ENCODE data around the gene PRELID3B.

The PRELID3B gene

GRCh38 chr20:59042151-59042795 is at the start of gene PRELID3B:
TSS of gene PRELID3B (minus strand) at chr20:59042786. CDS start at chr20:59042730, 56 bp downstream.
- DNase-seq, result no peak

GRCh38 chr20:59087829-59088433 is 45.3 kb upstream of the PRELID3B start:
- DNase-seq, result peak; percentile 86 to 89

DNA sequence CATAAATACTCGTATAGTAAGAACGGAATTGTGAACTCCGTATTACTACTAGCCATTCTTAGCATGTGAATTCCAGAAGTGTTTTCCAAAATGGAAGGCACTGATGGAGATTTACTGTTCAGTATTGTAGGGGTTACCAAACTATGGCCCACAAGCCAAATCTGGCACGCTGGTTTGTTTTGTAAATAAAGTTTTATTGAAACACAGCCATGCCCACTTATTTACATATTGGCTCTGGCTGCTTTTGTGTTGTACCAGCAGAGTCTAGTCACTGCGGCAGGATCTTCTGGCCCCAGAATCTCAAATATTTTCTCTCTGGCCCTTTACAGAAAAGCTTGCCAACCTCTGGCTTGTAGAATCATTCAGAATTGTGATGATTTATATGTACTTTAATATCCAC is 44.3 kb upstream of the PRELID3B start:
- no peak for DNase-seq

- no peak for DNase-seq
Measured at GRCh38 chr20:59084041-59084850, 41.7 kb upstream of the PRELID3B start.

- DNase-seq, result no peak
Measured at GRCh38 chr20:59082981-59083380, 40.4 kb upstream of the PRELID3B start.

DNA sequence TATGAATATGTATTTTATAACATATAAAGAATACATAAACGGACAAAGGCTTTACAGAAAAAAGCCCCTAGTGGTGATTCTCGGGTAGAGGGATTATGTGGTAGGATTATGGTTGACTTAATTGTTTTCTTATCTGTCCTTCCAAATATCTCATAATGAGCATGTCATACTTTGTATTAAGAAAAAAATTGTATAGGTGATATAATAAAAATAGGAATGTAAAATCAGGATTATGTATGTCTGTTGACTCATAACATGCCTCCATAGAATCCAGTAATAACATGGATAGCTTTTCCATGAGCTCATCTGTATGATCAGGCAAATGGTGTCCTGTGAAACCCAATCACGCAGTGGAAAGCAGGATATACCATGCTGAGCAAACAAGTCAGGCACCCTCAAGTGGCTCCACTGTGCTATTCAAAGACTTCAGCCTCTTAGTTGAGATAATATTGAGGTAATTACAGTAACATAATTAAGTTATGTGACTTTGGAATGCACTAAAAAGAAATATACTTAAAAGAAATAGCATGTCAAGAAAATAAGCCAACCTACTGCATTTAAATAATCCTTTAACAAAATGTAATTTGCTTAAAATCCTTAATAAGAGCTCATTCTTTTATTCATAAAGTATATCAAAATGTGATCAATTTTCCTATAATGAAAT is 39.6 kb upstream of the PRELID3B start:
- DNase-seq, result no peak

DNA sequence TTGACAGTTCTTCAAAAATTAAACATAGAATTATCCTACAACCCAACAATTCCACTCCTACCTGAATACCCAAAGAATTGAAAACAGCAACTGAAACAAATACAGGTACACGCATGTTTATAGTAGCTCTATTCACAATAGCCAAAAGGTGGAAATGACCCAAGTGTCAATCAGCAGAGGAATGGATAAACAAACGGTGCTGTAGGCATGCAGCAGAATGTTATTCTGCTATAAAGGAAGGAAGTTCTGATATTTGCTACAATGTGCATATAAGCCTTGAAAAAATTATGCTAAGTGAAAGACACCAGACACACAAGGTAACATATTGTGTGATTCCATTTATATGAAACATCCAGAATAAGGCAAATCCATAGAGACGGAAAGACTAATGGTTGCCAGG is 38.5 kb upstream of the PRELID3B start:
- no peak for DNase-seq

DNA sequence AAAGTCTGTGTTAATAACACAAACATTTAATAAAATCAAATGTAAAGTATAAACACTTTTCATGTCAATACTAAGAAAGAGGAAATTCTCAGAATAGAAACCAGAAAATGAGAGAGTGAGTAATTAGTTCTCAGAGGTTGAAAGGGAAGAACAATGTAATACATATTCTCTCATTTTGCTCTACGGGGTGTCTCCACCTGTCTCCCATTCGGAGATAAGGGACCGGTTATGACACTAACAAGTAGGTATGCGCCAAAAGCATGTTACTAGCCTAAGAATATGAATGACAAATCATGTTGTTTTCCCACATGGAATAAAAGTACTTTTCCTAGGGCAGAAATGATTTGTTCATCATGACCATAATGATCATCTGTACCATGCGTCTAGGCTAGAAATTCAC is 35.6 kb upstream of the PRELID3B start:
- DNase-seq, result no peak

- no peak for DNase-seq
Measured at GRCh38 chr20:59077705-59078104, 35.1 kb upstream of the PRELID3B start.

DNA sequence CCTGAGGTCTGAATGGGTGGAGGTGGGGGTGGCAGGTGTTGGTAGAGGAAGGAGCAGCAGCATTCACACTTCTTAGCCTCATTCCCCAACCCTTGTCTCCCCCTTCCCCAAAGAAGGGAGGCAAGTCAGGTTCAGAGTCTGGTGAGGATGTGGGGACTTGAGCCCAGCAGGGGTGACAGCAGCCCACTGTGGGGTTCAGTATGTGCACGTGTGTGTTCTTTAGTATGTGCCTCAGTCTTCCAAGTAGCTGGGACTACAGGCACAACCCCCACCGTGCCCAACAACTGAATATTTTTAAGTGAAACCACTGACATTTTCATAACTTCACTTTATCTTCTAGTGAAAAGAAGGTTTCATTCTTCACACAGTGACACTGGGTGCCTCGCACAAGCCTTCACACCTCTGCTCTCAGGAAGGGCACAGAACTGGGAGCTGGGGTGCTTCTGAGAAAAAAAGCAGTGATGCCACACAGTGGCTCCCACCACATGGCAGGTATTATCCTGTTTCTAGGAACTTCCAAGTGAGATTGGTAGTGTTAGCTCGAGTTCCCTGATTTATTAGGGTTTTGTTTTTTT is 33.4 kb upstream of the PRELID3B start:
- no peak for DNase-seq

DNA sequence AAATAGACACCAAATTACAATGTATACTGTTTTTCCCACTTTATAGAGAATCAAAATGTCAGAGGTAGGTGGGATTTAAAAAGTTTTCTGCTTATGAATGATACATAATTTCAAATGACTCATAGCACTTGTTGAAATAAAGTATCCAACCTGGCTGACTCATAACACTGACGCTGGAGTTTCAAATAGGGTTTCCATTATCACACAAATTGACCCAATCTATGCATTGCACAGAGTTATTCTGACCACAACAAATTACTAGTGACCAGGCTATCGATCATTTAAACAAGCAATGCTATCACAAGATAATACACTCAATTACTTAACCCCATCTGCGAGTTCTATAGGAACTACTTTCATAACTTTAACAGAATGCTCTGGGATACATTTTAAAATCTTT is 31.9 kb upstream of the PRELID3B start:
- DNase-seq, result no peak

DNA sequence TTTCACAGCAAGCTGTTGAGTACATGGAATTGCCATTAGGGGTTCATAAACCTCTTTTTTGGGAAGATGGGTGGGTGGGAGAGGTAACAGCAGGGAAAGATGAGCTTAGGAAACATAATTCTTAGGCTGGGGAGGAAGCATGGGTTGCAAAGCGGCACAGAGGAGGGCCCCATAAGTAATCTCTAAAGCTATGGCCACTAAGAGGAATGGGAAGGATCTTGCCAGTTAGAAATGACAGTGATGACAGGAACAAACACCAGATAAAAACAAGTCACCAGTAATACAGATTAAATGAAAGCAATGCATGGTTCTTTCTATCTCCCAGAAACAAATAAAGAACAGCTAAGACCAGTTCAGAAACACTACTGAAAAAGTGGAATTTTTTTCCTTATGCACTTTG is 31.0 kb upstream of the PRELID3B start:
- no peak for DNase-seq

- DNase-seq, result no peak
Measured at GRCh38 chr20:59071216-59071615, 28.6 kb upstream of the PRELID3B start.

GRCh38 chr20:59069026-59069425 is 26.4 kb upstream of the PRELID3B start:
- no peak for DNase-seq

GRCh38 chr20:59068534-59068933 is 25.9 kb upstream of the PRELID3B start:
- DNase-seq, result no peak

DNA sequence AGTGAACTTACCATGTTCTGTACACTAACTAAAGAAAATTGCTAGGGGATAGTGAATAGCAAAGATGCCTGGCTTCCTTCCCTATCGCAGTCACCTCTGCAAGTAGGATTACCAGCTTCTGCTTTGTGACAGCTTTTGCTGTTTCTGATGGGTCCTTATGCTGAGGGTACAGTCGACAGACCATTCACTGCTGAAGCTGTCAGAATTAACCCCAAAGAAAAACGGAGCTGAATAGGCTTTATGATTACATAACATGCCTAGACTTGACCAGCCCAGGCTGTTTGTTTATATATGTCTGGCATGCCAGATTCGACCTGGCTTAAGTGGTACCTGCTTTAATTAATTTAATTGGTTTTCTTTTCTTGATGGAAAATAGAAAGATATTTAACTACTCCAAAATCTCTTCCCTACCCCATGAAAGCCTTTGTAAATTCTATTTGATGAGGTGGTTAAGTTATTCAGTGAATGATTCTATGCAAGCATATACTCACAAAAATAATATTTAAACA is 21.7 kb upstream of the PRELID3B start:
- DNase-seq, result no peak

DNA sequence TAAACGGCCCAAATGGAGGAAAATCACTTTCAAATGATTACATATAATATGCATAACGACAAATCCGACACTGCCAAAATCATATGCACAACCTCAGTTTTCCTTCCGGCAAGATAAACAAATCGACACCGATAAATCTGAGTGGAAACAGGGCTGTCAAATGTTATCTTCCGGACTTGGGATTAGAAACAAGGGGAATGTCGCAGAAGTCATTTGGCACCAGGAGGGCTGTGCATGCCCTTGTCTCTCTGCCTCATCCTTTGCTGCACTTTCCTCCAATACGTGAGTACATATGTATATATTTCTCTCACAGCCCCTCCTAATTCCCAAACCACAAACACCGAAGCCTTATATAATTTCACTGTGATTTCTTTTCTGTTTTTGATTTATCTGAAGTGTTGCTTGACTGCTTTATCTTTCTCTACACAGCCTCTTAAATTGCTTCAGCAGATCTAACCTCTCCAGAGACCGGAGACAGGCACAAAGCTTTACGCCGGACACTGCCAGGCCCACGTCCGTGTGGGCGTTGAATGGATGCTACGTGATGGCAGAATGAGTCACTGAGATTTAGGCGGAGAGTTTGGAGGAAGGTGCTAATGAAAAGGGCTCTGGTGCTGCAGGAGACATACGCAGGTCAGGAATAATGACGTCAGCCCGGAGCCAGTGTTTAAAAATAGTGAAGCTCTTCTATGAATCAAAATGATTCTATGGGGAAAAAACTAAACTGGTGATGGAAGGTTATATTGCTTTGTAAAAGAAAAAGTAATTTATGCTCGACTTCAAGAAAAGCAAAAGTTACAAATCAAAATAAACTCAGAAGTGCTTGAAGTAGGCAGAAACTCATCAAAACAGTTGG is 21.0 kb upstream of the PRELID3B start:
- DNase-seq, result no peak

GRCh38 chr20:59062081-59062480 is 19.5 kb upstream of the PRELID3B start:
- DNase-seq, result no peak

DNA sequence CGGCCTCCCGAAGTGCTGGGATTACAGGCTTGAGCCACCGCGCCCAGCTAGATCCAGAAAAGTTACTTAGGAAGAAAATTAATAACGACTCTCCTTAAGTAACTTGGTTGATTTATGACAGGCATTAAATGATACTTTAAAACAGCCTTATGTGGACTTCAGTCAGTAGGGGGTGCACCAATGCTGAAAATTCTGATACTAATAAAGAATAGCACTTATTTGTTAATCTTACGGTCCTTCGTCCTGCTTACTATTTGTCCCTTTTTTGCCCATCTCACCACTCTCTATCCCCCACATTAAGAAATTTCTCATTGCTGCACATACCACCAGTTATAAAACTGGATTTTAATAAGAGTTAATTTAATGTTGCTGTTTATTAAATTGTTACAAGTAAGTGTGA is 12.7 kb upstream of the PRELID3B start:
- no peak for DNase-seq

DNA sequence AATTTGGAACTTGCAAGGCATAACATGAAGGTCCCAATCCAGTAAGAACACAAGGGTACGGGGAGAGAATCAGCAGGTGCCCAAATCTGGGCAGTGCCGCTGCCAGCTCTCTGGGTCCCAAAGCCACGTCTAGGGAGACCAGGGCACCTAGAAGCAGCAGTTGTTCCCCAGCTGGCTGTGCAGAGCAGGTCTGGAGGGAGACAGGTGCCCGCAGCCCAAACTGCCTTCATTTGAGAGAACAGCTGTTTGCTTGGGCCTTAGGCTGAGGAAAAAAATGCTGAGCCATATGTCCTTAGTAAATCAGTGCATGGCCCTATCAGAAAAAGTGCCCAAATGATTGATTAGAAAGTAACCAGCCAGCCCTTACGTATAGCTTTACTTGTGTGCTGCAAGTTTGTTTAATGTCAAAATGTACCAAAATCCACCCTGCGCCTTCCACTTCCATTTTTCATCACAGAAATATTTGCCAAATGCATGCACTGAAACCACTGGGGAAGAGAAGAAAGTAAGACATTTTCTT is 9.1 kb upstream of the PRELID3B start:
- DNase-seq, result no peak

DNA sequence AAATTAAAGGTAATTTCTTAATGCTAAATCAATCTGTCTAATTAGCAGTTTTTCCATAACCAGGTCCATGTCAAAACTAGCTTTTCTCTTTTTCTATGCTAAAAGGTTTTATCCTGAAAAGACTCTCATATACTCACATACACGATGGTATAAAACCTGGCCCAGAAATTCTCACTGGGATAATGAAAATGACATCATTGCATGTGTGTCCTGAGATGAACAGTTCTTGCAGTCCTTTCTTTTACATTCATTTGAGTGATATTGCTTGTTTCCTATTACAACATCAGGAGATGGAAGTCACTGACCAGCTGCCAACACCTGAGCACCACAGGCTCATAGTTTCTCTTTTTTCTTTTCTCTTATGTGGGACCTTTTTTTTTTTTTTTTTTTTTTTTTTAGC is 7.9 kb upstream of the PRELID3B start:
- DNase-seq, result no peak

GRCh38 chr20:59048681-59049030 is 6.1 kb upstream of the PRELID3B start:
- no peak for DNase-seq
